Smooth muscle cell (in vitro differentiated cells): ENCODE data around the gene HSD17B12. TPM values are rescaled to one million over a fixed set of nuclear protein-coding genes. Genes with fewer than 3 reads are reported as not detected.

Experiments used
- DNase-seq: peaks from one replicate; lab custom pipeline; 2025; ENCODE audit not compliant: unreplicated experiment; lab: John Stamatoyannopoulos, UW
- H2AFZ ChIP-seq: fragments of 200-600 bp; sonication (generic); 2 replicates; pipeline ENCODE4 v1.6.0; 2016; ENCODE audit warnings: antibody characterized with exemption, low read depth, mild to moderate bottlenecking
- H3F3A ChIP-seq: fragments of 200-600 bp; sonication (generic); 2 replicates; pipeline ENCODE4 v1.6.0; 2017; ENCODE audit warnings: antibody characterized with exemption, low read depth
- H3K27ac ChIP-seq: fragments of 200-600 bp; sonication (generic); 2 replicates; pipeline ENCODE4 v1.5.1; 2016; ENCODE audit warnings: low read depth, mild to moderate bottlenecking
- H3K27me3 ChIP-seq: fragments of 200-600 bp; sonication (generic); 2 replicates; pipeline ENCODE4 v1.6.1; 2016; ENCODE audit warnings: low read depth, mild to moderate bottlenecking
- H3K36me3 ChIP-seq: fragments of 200-600 bp; sonication (generic); 2 replicates; pipeline ENCODE4 v1.5.1; 2016; ENCODE audit warnings: low read depth
- H3K4me1 ChIP-seq: fragments of 200-600 bp; sonication (generic); 2 replicates; pipeline ENCODE4 v1.5.1; 2016; ENCODE audit warnings: low read depth
- H3K4me2 ChIP-seq: fragments of 200-600 bp; sonication (generic); 2 replicates; pipeline ENCODE4 v1.6.0; 2016; ENCODE audit warnings: mild to moderate bottlenecking
- H3K4me3 ChIP-seq: fragments of 200-600 bp; sonication (generic); 2 replicates; pipeline ENCODE4 v1.5.1; 2016; ENCODE audit warnings: mild to moderate bottlenecking
- H3K79me2 ChIP-seq: fragments of 200-600 bp; sonication (generic); 2 replicates; pipeline ENCODE4 v1.6.0; 2016; ENCODE audit warnings: low read depth, mild to moderate bottlenecking
- H3K9ac ChIP-seq: fragments of 200-600 bp; sonication (generic); 2 replicates; pipeline ENCODE4 v1.6.0; 2016; ENCODE audit warnings: low read depth
- H3K9me3 ChIP-seq: fragments of 200-600 bp; sonication (generic); replicated peaks from 2 replicates; pipeline ENCODE4 v1.5.1; 2016; ENCODE audit warnings: low read depth
- H4K20me1 ChIP-seq: fragments of 200-600 bp; sonication (generic); 2 replicates; pipeline ENCODE4 v1.6.0; 2016; ENCODE audit warnings: low read depth
- WGBS: methylation state at CpG from one replicate; pipeline ENCODE4 v1.1.7; 2016; ENCODE audit warnings: low lambda C conversion rate; 5-methylcytosine and 5-hydroxymethylcytosine counted together
- polyA plus RNA-seq: library from polyadenylated mRNA; unstranded; fragments of >200 nt; fragmentation: Nextera tagmentation; extraction: Ambion mirVana; gene quantifications from 2 replicates; pipeline ENCODE4 v1.2.1, GENCODE V29; 2016
- total RNA-seq: library from RNA; depleted of rRNA; stranded (reverse); fragments of >200 nt; gene quantifications from 2 replicates; pipeline ENCODE4 v1.2.3, GENCODE V29; 2014
- TF ChIP-seq, protein P1 (sequence below): fragments of 200-600 bp; sonication (generic); IDR thresholded peaks from 2 replicates; pipeline ENCODE4 v1.5.1; 2017; ENCODE audit warnings: borderline replicate concordance, mild to moderate bottlenecking, antibody characterized with exemption; ENCODE audit not compliant: insufficient read depth, poor library complexity, severe bottlenecking

Gene HSD17B12
- total and polyA plus RNA-seq, 2 experiments from 2014 or later = 74.8 to 111 TPM

DNA sequence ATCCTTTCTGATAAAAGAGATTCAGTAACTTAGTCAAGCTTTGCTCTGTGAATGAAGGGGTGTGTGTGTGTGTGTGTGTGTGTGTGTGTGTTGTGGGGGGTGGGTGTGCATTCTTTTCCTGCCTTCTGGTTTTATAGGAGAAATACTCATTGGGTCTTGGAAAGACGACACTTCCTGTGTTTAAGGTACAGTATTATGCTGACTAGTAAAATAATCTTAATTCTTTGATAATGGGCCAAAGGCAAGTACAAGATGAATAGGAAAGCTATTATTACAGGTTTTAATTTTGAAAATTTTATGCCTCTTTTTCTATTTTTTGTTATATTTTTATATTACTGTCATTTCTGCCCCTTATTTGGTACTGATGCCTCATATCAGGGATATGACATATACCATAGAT lies 26.1 kb downstream of the HSD17B12 start:
- H3K9me3 ChIP-seq = no peaks in the 10 kb centered on the region
- H3K9ac ChIP-seq = no peak overlapping the region
- peaks cover 5% of the 10 kb centered on the region for H3K36me3 ChIP-seq
- 89% methylated on average over 1 of the region's 1 CpG for WGBS
- H3F3A ChIP-seq = no peaks in the 10 kb centered on the region
- H3K79me2 ChIP-seq = peaks cover 84% of the 10 kb centered on the region
- H3K4me3 ChIP-seq = no peak overlapping the region
- H3K4me1 ChIP-seq = no peaks in the 10 kb centered on the region
- no peaks in the 10 kb centered on the region for H3K27me3 ChIP-seq
- no peak overlapping the region for H3K27ac ChIP-seq
- no peak for DNase-seq
- H2AFZ ChIP-seq = no peak overlapping the region
- H3K4me2 ChIP-seq = no peak overlapping the region
- peaks cover 68% of the 10 kb centered on the region for H4K20me1 ChIP-seq
- TF ChIP-seq, protein P1, sequence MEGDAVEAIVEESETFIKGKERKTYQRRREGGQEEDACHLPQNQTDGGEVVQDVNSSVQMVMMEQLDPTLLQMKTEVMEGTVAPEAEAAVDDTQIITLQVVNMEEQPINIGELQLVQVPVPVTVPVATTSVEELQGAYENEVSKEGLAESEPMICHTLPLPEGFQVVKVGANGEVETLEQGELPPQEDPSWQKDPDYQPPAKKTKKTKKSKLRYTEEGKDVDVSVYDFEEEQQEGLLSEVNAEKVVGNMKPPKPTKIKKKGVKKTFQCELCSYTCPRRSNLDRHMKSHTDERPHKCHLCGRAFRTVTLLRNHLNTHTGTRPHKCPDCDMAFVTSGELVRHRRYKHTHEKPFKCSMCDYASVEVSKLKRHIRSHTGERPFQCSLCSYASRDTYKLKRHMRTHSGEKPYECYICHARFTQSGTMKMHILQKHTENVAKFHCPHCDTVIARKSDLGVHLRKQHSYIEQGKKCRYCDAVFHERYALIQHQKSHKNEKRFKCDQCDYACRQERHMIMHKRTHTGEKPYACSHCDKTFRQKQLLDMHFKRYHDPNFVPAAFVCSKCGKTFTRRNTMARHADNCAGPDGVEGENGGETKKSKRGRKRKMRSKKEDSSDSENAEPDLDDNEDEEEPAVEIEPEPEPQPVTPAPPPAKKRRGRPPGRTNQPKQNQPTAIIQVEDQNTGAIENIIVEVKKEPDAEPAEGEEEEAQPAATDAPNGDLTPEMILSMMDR = no peak

DNA sequence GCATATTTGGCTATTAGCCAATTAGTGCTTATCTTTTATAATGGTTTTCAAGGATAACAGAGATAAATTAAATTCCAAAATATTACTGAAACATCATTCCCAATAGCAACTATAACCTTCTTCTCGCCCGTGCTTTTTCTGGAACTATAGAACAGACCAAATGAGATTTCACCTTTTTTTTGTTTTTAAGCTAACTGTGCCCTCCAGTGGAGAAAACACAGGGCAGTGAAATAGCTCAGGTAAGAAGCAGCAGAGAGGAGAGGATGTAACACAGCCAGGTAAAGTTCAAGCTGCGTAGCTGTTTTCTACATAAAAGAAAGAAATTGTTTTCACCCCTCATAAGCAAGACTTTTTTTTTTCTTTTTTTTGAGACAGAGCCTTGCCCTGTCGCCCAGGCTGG lies 28.2 kb downstream of the HSD17B12 start:
- H2AFZ ChIP-seq = no peak overlapping the region
- peaks cover 79% of the 10 kb centered on the region for H3K79me2 ChIP-seq
- H3K4me2 ChIP-seq = no peak overlapping the region
- no peaks in the 10 kb centered on the region for H3K9me3 ChIP-seq
- no peaks in the 10 kb centered on the region for H3K27me3 ChIP-seq
- H3K27ac ChIP-seq = no peak overlapping the region
- no peak overlapping the region for H3K9ac ChIP-seq
- TF ChIP-seq, protein P1 = no peak
- no peak overlapping the region for H3K4me3 ChIP-seq
- H3F3A ChIP-seq = no peaks in the 10 kb centered on the region
- peaks cover 70% of the 10 kb centered on the region for H4K20me1 ChIP-seq
- no peak for DNase-seq
- H3K4me1 ChIP-seq = no peaks in the 10 kb centered on the region
- no peaks in the 10 kb centered on the region for H3K36me3 ChIP-seq
- 82% methylated on average over 4 of the region's 4 CpGs for WGBS

DNA sequence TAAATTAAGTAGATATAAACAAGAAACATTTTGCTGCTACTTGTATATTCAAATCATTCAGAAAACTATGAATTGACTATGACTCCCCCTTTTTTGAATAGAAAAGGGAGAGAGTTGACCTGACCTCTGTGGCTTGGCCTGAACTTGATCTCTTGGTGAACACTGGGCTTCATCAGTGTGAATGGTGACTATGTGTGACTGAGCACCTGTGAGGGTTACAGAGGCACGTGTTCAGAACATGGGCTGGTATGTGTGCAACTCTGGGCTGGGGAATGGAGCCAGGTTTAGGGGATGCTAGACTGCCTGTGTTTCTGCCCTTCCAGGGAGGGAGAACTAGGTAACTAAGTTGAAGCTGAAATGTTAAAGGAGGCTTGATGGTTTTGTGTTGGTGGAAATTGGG lies 29.2 kb downstream of the HSD17B12 start:
- Histone ChIP-seq H3K4me1 (no peaks in the 10 kb centered on the region), H3K4me3 (no peak overlapping the region), H3K27me3 (no peaks in the 10 kb centered on the region), H3K27ac (no peak overlapping the region), H3K9me3 (no peaks in the 10 kb centered on the region), H3K79me2 (peaks cover 70% of the 10 kb centered on the region), H3K4me2 (no peak overlapping the region), H3K36me3 (no peaks in the 10 kb centered on the region), H2AFZ (no peak overlapping the region), H3K9ac (no peak overlapping the region), H4K20me1 (peaks cover 61% of the 10 kb centered on the region), H3F3A (no peaks in the 10 kb centered on the region)
- TF ChIP-seq, protein P1 = no peak
- no peak for DNase-seq
- 96% methylated on average over 1 of the region's 1 CpG for WGBS

DNA sequence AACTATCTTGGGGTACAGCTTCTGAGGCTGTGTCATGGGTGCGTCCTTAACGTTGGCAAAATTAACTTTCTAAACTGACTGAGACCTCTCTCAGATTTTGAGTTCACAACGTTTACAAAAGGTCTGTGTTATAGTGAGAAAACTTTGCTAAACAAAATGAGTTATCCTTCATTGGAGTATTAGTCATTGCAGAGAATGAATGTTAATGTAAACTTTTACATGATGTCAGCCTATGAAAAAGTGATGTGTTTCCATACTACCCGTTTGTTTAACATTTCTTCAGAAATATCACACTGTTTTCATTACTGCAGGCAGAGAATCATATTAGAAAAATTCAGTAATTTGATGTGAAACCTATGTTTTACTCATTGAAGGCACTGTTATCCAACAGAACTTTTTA lies 32.1 kb downstream of the HSD17B12 start:
- Histone ChIP-seq H3K9ac (no peak overlapping the region), H4K20me1 (peaks cover 49% of the 10 kb centered on the region), H3K4me2 (no peak overlapping the region), H3K36me3 (no peaks in the 10 kb centered on the region), H3K4me1 (no peaks in the 10 kb centered on the region), H3K79me2 (peaks cover 60% of the 10 kb centered on the region), H3K27ac (peak overlapping the region; percentile 10), H3F3A (no peaks in the 10 kb centered on the region), H2AFZ (no peak overlapping the region), H3K9me3 (no peaks in the 10 kb centered on the region), H3K27me3 (no peaks in the 10 kb centered on the region), H3K4me3 (no peak overlapping the region)
- TF ChIP-seq, protein P1 = no peak
- DNase-seq = no peak
- WGBS = 76% methylated on average over 4 of the region's 4 CpGs
